Left ventricle myocardium superior (tissue), 1 donor: Measurements from ENCODE around the gene ZNF609. TPM values are rescaled to one million over a fixed set of nuclear protein-coding genes. Genes with fewer than 3 reads are reported as not detected.

Experiments used
- ATAC-seq: fragments of 200-7000 bp; cut with Tn5 transposase; one replicate; pipeline ENCODE4 v1.9.1; 2020; ENCODE audit warnings: mild to moderate bottlenecking, moderate library complexity
- DNase-seq: peaks from one replicate; pipeline ENCODE4 v3.0.0-alpha.2; 2020
- intact Hi-C: fragments of 100-400 bp; cut with micrococcal nuclease; formaldehyde crosslinking; loops from one replicate; pipeline ENCODE4 v1.11.0; 2022
- long read RNA-seq: library from polyadenylated mRNA; unstranded; transcript quantifications from one replicate; pipeline ENCODE4 v2.0.0, GENCODE V29; 2021
- total RNA-seq: library from RNA; stranded (reverse); fragmentation: NEBNext Ultra II Directional; extraction: Animal tissue kit (Norgen Biotek cat#: 25700); gene quantifications from one replicate; pipeline ENCODE4 v1.2.1, GENCODE V29; 2021
- donor health status: DM: no; HTN: yes; CAD: no; lungs with severe emphysema.

The ZNF609 gene
- total RNA-seq, result 17.7 TPM
- long read RNA-seq, partial matches to known transcripts, result 1 of 11 reads
- long read RNA-seq, other reads (novel, unspliced or antisense), result 9 of 11 reads

GRCh38 chr15:64460206-64460723 lies at the start of gene ZNF609:
ZNF609 (plus strand) TSS chr15:64460578; CDS start chr15:64499420, 38,842 bp downstream.
- DNase-seq (peak; percentile 97), ATAC-seq (peak; percentile 83)
- intact Hi-C loops, result no loop called here

GRCh38 chr15:64412216-64412615 lies 48.2 kb upstream of the ZNF609 start:
- DNase-seq (no peak), ATAC-seq (no peak)
- intact Hi-C loops, result no loop called here

- intact Hi-C loops, result no loop called here
- ATAC-seq, result no peak
- DNase-seq, result no peak
These were observed 37.7 kb upstream of the ZNF609 start for GRCh38 chr15:64422697-64423096.

GRCh38 chr15:64423970-64424369 lies 36.4 kb upstream of the ZNF609 start:
- DNase-seq (no peak), ATAC-seq (no peak)
- intact Hi-C loops, result no loop called here

GRCh38 chr15:64425221-64425620 lies 35.2 kb upstream of the ZNF609 start:
- intact Hi-C loops, result no loop called here
- no peak for DNase-seq
- ATAC-seq, result no peak

GRCh38 chr15:64426845-64427465 lies 33.4 kb upstream of the ZNF609 start:
- DNase-seq, result no peak
- intact Hi-C loops, result no loop called here
- ATAC-seq, result no peak

- DNase-seq (no peak), ATAC-seq (no peak)
- intact Hi-C loops, result no loop called here
These were observed 30.9 kb upstream of the ZNF609 start for GRCh38 chr15:64429448-64429847.

GRCh38 chr15:64430000-64430735 lies 30.2 kb upstream of the ZNF609 start:
- intact Hi-C loops, result no loop called here
- DNase-seq (no peak), ATAC-seq (peak; percentile 89)

GRCh38 chr15:64437982-64438381 lies 22.4 kb upstream of the ZNF609 start:
- no peak for ATAC-seq
- DNase-seq, result no peak

GRCh38 chr15:64438653-64439447 lies 21.5 kb upstream of the ZNF609 start:
- no peak for DNase-seq
- intact Hi-C loops, result no loop called here
- no peak for ATAC-seq

More at GRCh38 chr15:64437982-64438381, 22.4 kb upstream of the ZNF609 start:
- intact Hi-C loops, result no loop called here

- no peak for DNase-seq
- intact Hi-C loops, result no loop called here
These were observed 18.5 kb upstream of the ZNF609 start for GRCh38 chr15:64441852-64442251.

GRCh38 chr15:64443016-64443415 lies 17.4 kb upstream of the ZNF609 start:
- ATAC-seq (no peak), DNase-seq (no peak)
- intact Hi-C loops, result no loop called here

More at GRCh38 chr15:64441852-64442251, 18.5 kb upstream of the ZNF609 start:
- no peak for ATAC-seq

GRCh38 chr15:64443747-64444621 lies 16.4 kb upstream of the ZNF609 start:
- ATAC-seq (peak; percentile 22), DNase-seq (no peak)
- intact Hi-C loops, result no loop called here

GRCh38 chr15:64444836-64445235 lies 15.5 kb upstream of the ZNF609 start:
- ATAC-seq (no peak), DNase-seq (no peak)
- intact Hi-C loops, result no loop called here

- DNase-seq, result no peak
- intact Hi-C loops, result no loop called here
- no peak for ATAC-seq
These were observed 12.7 kb upstream of the ZNF609 start for GRCh38 chr15:64447536-64448315.

GRCh38 chr15:64452988-64453688 lies 7.2 kb upstream of the ZNF609 start:
- DNase-seq, result peak; percentile 59
- peak; percentile 63 for ATAC-seq
- intact Hi-C loops, result no loop called here

GRCh38 chr15:64453689-64454037 lies 6.7 kb upstream of the ZNF609 start:
- ATAC-seq (no peak), DNase-seq (no peak)
- intact Hi-C loops, result no loop called here

GRCh38 chr15:64454282-64454681 lies 6.1 kb upstream of the ZNF609 start:
- intact Hi-C loops, result no loop called here
- ATAC-seq (no peak), DNase-seq (no peak)
